ENCODE measurements around the gene TMEM181. TPM values are rescaled to one million over a fixed set of nuclear protein-coding genes. Genes with fewer than 3 reads are reported as not detected.
"Not testable (repeated sequence)": the region's sequence is repeated elsewhere in the genome, so short reads cannot be mapped to it uniquely, and the experiment has no call there.

TMEM181 gene
- polyA plus RNA-seq, 2 of the 4 experiments (the other 2 are of a cell fraction): 11.6 to 21.1 TPM

DNA sequence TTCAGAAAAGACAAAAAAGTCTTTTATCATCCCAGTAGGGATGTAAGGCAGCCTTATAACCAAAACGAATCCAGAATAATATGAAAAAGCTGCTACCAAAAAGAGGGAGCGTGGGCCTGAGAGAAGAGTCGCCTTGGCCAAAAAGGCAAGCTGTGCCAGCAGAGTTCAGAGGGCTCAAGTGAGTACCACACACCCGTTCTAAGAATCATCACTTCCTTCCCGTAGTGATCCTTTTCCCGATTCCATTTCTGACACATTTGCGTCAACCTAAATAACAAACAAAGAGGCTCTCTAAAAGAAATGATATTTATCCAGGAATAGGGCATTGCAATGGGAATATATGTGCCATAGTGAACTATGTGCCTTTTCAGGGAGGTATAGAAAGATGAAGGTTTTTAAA is 3.8 kb upstream of the TMEM181 start:
- no peak for TF ChIP-seq SMC3 (IDR thresholded peaks at IDR 0.05)
- no peak for FAIRE-seq

DNA sequence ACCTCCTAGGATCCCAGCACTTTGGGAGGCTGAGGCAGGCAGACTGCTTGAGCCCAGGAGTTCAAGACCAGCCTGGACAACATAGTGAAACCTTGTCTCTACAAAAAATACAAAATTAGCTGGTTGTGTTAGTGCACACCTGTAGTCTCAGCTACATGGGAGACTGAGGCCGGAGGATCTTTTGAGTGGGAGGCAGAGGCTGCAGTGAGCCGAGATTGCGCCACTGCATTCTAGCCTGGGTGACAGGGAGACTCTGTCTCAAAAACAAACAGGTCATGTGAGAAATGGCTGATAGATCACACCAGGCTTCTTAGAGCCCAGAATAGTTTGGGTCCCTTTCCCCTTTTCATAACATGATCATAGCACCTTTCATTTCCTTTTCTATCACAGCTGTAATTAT is 2.8 kb upstream of the TMEM181 start:
- FAIRE-seq; H3K9me3 ChIP-seq; DNase-seq (ENCODE audit: low read depth in 1 of 2, low spot score in 1 of 2); H3K4me2 ChIP-seq; ATAC-seq; CTCF ChIA-PET; POLR2A ChIA-PET; H3K27ac ChIP-seq; H3K4me3 ChIP-seq: not testable (repeated sequence)
- 92% methylated on average over 3 of the region's 3 CpGs for WGBS (ENCODE audit: missing lambda C conversion rate)
- peaks cover 16% of the 10 kb centered on the region; the same call in 2 of the 3 replicates for H3K4me1 ChIP-seq

More for the DNA sequence above, 3.8 kb upstream of the TMEM181 start:
- ATAC-seq (no peak), DNase-seq (ENCODE audit: low read depth in 1 of 2, low spot score in 1 of 2) (no peak)
- H3K4me1 ChIP-seq: peaks cover 6% of the 10 kb centered on the region; the same call in 2 of the 3 replicates
- H3K4me2 ChIP-seq: no peak overlapping the region
- WGBS (ENCODE audit: missing lambda C conversion rate): 66% methylated on average over 7 of the region's 7 CpGs
- H3K4me3 ChIP-seq: no peak overlapping the region
- H3K27ac ChIP-seq: no peak overlapping the region
- POLR2A ChIA-PET: no interaction called here
- CTCF ChIA-PET: no interaction called here
- no peaks in the 10 kb centered on the region for H3K9me3 ChIP-seq

DNA sequence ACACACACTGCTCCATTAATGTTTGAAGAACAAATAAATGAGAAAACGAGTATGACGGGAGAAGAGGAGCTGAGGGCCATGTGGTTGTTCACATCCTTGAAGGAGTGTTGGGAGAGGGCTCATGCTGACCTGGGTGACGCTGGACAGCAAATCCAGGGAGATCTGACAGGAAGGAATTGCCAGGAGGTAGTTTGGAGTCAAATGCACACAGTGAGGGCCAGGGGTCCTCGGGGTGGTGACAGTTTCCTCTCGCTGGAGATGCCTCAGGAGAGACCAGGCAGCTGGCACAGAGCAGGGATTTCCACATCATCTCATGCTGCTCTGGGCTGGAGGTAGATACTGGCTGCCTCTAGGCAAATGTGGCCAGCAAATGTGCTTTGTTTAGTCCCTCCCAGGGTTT is 2.0 kb upstream of the TMEM181 start:
- ChIA-PET CTCF (no interaction called here), POLR2A (interaction anchor here (0.6 kb wide), 1 partner anchor 262 kb away, joined by 6 read pairs; the partner anchor contains the start of gene EZR)
- 68% methylated on average over 5 of the region's 5 CpGs for WGBS (ENCODE audit: missing lambda C conversion rate)

More for the DNA sequence above, 2.0 kb upstream of the TMEM181 start:
- Histone ChIP-seq H3K27ac (no peak overlapping the region), H3K4me3 (no peak overlapping the region), H3K4me1 (peaks cover 17% of the 10 kb centered on the region; the same call in 2 of the 3 replicates), H3K9me3 (no peaks in the 10 kb centered on the region), H3K4me2 (no peak overlapping the region)
- DNase-seq (ENCODE audit: low read depth in 1 of 2, low spot score in 1 of 2) (no peak), FAIRE-seq (no peak), ATAC-seq (no peak)
- TF ChIP-seq HDAC2 (IDR thresholded peaks at IDR 0.05) (no peak), HOXB13 (CRISPR knock-in tag; IDR thresholded peaks at IDR 0.05; ENCODE audit: low read depth) (no peak), CBX2 (IDR thresholded peaks at IDR 0.05; ENCODE audit: borderline replicate concordance, low read depth) (no peak), GATA3 (IDR thresholded peaks at IDR 0.05; ENCODE audit: borderline replicate concordance) (no peak), SREBF2 (IDR thresholded peaks at IDR 0.05) (no peak), NFE2L2 (conservative IDR thresholded peaks at IDR 0.05; ENCODE audit: low read length) (no peak), MAFK (IDR thresholded peaks at IDR 0.05; ENCODE audit: partially characterized antibody) (no peak), JUNB (IDR thresholded peaks at IDR 0.05) (no peak), CEBPB (IDR thresholded peaks at IDR 0.05) (no peak), CHD4 (IDR thresholded peaks at IDR 0.05; ENCODE audit: borderline replicate concordance) (no peak), POLR2AphosphoS2 (conservative IDR thresholded peaks at IDR 0.05; ENCODE audit: low read length) (no peak), EHF (CRISPR knock-in tag; IDR thresholded peaks at IDR 0.05) (no peak), POLR2A (IDR thresholded peaks at IDR 0.05; ENCODE audit: low read length) (no peak), FOSB (CRISPR knock-in tag; IDR thresholded peaks at IDR 0.05) (no peak), JUN (IDR thresholded peaks at IDR 0.05) (no peak), HOXA7 (CRISPR knock-in tag; IDR thresholded peaks at IDR 0.05) (no peak)
- TF ChIP-seq, protein P1, sequence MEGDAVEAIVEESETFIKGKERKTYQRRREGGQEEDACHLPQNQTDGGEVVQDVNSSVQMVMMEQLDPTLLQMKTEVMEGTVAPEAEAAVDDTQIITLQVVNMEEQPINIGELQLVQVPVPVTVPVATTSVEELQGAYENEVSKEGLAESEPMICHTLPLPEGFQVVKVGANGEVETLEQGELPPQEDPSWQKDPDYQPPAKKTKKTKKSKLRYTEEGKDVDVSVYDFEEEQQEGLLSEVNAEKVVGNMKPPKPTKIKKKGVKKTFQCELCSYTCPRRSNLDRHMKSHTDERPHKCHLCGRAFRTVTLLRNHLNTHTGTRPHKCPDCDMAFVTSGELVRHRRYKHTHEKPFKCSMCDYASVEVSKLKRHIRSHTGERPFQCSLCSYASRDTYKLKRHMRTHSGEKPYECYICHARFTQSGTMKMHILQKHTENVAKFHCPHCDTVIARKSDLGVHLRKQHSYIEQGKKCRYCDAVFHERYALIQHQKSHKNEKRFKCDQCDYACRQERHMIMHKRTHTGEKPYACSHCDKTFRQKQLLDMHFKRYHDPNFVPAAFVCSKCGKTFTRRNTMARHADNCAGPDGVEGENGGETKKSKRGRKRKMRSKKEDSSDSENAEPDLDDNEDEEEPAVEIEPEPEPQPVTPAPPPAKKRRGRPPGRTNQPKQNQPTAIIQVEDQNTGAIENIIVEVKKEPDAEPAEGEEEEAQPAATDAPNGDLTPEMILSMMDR (IDR thresholded peaks at IDR 0.05): no peak
- TF ChIP-seq, protein P2, sequence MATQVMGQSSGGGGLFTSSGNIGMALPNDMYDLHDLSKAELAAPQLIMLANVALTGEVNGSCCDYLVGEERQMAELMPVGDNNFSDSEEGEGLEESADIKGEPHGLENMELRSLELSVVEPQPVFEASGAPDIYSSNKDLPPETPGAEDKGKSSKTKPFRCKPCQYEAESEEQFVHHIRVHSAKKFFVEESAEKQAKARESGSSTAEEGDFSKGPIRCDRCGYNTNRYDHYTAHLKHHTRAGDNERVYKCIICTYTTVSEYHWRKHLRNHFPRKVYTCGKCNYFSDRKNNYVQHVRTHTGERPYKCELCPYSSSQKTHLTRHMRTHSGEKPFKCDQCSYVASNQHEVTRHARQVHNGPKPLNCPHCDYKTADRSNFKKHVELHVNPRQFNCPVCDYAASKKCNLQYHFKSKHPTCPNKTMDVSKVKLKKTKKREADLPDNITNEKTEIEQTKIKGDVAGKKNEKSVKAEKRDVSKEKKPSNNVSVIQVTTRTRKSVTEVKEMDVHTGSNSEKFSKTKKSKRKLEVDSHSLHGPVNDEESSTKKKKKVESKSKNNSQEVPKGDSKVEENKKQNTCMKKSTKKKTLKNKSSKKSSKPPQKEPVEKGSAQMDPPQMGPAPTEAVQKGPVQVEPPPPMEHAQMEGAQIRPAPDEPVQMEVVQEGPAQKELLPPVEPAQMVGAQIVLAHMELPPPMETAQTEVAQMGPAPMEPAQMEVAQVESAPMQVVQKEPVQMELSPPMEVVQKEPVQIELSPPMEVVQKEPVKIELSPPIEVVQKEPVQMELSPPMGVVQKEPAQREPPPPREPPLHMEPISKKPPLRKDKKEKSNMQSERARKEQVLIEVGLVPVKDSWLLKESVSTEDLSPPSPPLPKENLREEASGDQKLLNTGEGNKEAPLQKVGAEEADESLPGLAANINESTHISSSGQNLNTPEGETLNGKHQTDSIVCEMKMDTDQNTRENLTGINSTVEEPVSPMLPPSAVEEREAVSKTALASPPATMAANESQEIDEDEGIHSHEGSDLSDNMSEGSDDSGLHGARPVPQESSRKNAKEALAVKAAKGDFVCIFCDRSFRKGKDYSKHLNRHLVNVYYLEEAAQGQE (IDR thresholded peaks at IDR 0.05): no peak
- TF ChIP-seq, protein P3, sequence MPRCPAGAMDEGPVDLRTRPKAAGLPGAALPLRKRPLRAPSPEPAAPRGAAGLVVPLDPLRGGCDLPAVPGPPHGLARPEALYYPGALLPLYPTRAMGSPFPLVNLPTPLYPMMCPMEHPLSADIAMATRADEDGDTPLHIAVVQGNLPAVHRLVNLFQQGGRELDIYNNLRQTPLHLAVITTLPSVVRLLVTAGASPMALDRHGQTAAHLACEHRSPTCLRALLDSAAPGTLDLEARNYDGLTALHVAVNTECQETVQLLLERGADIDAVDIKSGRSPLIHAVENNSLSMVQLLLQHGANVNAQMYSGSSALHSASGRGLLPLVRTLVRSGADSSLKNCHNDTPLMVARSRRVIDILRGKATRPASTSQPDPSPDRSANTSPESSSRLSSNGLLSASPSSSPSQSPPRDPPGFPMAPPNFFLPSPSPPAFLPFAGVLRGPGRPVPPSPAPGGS (IDR thresholded peaks at IDR 0.05): no peak
- TF ChIP-seq, protein P4, sequence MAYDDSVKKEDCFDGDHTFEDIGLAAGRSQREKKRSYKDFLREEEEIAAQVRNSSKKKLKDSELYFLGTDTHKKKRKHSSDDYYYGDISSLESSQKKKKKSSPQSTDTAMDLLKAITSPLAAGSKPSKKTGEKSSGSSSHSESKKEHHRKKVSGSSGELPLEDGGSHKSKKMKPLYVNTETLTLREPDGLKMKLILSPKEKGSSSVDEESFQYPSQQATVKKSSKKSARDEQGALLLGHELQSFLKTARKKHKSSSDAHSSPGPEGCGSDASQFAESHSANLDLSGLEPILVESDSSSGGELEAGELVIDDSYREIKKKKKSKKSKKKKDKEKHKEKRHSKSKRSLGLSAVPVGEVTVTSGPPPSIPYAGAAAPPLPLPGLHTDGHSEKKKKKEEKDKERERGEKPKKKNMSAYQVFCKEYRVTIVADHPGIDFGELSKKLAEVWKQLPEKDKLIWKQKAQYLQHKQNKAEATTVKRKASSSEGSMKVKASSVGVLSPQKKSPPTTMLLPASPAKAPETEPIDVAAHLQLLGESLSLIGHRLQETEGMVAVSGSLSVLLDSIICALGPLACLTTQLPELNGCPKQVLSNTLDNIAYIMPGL (CRISPR knock-in tag; IDR thresholded peaks at IDR 0.05; ENCODE audit: borderline replicate concordance): no peak
